Gastrocnemius medialis (tissue), 4 donors: ENCODE measurements around the gene PSMD13.

ENCODE experiments used
- POLR2A ChIP-seq, 2 donors: fragments of 450-650 bp; IDR thresholded peaks; one replicate each; pipeline ENCODE4 v1.6.1; 2017; ENCODE audit warnings: antibody characterized with exemption in 2 of 2, mild to moderate bottlenecking in 2 of 2, moderate library complexity in 2 of 2
- TF ChIP-seq, protein P1 (sequence below), 5 experiments: fragments of 450-650 bp in 3 of 5; fragments of 200-600 bp in 2 of 5; sonication (generic) in 2 of 5; IDR thresholded peaks in 4 of 5; conservative IDR thresholded peaks in 1 of 5; 1 replicate in 4 of 5; 2 replicates in 1 of 5; pipeline ENCODE4 v1.5.1; 2016 to 2019; ENCODE audit warnings: antibody characterized with exemption in 5 of 5, mild to moderate bottlenecking in 3 of 5, moderate library complexity in 3 of 5

GRCh38 chr11:255176-255575 lies 18.4 kb downstream of the PSMD13 start:
- TF ChIP-seq, protein P1, sequence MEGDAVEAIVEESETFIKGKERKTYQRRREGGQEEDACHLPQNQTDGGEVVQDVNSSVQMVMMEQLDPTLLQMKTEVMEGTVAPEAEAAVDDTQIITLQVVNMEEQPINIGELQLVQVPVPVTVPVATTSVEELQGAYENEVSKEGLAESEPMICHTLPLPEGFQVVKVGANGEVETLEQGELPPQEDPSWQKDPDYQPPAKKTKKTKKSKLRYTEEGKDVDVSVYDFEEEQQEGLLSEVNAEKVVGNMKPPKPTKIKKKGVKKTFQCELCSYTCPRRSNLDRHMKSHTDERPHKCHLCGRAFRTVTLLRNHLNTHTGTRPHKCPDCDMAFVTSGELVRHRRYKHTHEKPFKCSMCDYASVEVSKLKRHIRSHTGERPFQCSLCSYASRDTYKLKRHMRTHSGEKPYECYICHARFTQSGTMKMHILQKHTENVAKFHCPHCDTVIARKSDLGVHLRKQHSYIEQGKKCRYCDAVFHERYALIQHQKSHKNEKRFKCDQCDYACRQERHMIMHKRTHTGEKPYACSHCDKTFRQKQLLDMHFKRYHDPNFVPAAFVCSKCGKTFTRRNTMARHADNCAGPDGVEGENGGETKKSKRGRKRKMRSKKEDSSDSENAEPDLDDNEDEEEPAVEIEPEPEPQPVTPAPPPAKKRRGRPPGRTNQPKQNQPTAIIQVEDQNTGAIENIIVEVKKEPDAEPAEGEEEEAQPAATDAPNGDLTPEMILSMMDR (IDR thresholded peaks at IDR 0.05 in 4 of 5, conservative IDR thresholded peaks at IDR 0.05 in 1 of 5) = no peak
- no peak for TF ChIP-seq POLR2A (IDR thresholded peaks at IDR 0.05)
